Skin of body (tissue), 3 donors: ENCODE measurements around the gene USP15. TPM values are rescaled to one million over a fixed set of nuclear protein-coding genes. Genes with fewer than 3 reads are reported as not detected.
"Not testable (repeated sequence)": the region's sequence is repeated elsewhere in the genome, so short reads cannot be mapped to it uniquely, and the experiment has no call there.

ENCODE experiments used
- DNase-seq: peaks from one replicate; lab custom pipeline; 2025; lab: John Stamatoyannopoulos, UW
- small RNA-seq: library from RNA; depleted of rRNA; stranded (forward); fragments of <200 nt; gene quantifications from one replicate; pipeline ENCODE3, GENCODE V24; 2014; ENCODE audit warnings: low replicate concordance
- total RNA-seq: library from RNA; depleted of rRNA; stranded (reverse); fragments of >200 nt; gene quantifications from one replicate; pipeline ENCODE4 v1.2.3, GENCODE V29; 2014

USP15 gene
- total RNA-seq, 1 donor from 2014 or later: 96.3 TPM

DNA sequence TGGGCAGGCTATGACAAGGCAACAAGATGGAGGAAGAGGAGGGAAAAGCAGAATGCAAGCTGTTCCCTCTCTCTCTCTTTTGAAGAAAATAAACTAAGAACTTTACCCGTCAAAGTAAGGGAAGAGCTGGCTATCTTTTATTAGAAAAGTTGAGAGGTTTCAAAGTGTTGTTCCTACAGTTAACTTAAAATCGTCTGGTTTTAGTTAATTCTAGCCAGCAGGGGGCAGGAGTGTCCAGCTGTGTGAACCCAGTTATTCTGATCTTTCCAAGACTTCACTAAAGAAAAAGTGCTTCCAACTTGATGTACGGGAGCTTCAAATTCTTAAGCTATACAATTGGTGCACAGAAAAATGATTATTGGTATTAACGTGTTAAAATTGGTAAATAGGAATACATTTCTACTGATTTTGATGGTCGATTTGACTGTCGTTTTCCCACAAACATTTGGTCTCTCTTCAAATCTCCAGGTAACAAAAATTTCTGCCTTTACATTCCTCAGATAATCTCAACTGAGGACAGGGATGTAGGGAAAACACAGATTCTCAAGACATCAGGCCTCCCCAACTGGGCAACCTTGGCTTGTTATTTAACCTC, 178.0 kb downstream of the USP15 start:
- peak; percentile 17 for DNase-seq

DNA sequence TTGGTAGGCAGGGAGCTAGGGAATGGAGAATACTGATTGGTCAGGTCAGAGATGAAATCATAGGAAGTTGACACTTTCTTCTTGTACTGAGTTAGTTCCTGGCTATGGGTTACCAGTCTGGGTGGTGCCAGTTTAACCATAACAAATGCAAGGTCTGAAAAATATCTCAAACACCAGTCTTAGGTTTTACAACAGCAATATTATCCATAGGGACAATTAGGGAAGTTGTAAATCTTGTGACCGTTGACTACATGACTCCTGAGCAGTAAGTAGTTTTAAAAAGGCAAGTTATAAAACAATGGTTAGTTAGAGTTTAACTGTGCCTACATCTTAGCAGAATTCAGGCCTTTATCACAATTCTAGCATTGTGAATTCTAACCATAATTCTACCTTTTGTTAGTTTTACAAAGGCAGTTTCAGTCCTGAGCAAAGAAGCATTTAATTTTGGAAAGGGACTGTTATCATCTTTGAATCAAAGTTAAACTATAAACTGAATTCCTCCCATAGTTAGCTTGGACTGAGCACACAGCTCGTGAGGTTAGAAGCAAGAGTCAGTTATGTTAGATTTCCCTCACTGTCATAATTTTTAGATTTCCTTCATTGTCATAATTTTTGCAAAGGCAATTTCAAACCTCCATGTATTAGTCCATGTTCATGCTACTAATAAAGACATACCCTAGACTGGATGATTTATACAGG, 186.7 kb downstream of the USP15 start:
- no peak for DNase-seq

DNA sequence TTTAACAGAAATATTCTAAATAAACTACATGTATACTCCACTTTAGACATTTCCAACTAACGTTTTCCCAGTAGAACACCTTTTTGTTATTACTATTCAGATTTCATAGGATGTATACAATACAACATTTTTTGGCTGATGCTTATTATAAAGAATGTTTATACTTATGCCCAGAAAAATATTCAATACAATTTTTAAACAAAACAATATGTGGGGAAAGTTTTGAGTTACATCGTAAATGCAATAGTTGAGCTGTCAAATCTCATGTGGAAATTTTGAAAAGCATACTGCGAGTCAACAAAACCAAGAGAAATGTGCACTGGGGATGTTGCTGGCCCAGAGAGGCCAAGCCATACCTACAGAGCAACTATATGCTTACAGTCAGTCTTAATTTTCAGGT, 188.2 kb downstream of the USP15 start:
- DNase-seq: peak; percentile 65

DNA sequence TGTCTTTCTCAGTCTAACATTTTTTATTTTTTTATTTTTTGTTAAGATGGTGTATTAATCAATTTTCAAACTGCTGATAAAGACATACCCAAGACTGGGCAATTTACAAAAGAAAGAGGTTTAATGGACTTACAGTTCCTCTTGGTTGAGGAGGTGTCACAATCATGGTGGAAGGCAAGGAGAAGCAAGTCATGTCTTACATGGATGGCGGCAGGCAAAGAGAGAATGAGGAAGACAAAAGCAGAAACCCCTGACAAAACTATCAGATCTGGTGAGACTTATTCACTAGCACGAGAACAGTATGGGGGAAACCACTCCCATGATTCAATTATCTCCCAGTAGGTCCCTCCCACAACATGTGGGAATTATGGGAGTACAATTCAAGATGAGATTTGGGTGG, 195.2 kb downstream of the USP15 start:
- DNase-seq: not testable (repeated sequence)

DNA sequence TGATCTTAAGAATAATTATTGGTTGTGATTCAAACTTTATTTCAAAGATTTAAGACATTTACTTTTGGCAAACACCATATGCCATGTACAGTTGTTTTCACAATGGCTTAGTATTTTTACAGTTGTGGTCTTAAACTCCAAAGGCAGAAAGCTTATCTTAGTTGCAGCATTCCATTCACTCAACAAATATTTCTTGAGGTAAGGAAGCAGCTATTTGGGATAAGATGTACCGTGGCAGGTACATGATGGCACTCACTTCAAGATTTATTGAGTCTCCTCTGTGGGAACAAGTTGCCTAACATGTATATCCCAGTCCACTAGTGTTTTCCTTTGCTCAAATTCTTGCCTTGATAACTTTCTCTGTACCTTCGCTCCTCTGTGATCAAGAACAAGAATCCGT, 198.4 kb downstream of the USP15 start:
- DNase-seq: no peak

DNA sequence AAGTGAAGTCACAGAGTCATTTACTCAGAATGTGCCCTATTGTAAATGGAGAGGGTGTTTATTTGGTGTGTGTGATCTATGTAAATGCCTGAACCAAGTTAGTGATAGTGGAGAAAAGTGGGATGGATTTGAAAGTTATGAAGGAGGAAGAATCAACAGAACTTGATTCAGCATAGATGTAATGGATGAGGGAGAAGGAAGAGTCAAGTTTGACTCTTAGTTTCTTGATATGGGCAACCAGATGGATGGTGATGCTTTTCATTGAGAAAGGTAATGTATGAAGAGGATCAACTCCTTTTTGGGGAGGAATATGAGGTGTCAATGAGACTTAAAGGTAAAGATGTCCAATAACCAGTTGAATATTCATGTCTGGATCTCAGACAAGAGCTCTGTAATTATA, 199.8 kb downstream of the USP15 start:
- no peak for DNase-seq

DNA sequence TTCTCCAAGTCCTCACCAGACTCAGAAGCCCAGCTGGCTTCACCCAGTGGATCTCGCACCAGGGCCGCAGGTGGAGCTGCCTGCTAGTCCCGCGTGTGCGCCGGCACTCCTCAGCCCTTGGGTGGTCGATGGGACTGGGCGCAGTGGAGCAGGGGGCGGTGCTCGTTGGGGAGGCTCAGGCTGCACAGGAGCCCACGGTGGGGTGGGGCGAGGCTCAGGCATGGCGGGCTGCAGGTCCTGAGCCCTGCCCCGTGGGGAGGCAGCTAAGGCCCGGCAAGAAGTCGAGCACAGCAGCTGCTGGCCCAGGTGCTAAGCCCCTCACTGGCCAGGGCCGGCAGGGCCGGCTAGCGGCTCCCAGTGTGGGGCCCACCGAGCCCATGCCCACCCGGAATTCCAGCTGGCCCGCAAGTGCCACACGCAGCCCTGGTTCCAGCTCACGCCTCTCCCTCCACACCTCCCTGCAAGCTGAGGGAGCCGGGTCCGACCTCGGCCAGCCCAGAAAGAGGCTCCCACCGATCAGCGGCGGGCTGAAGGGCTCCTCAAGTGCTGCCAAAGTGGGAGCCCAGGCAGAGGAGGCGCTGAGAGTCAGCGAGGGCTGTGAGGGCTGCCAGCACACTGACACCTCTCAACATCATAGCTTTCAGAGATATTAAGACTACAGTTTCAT, 201.1 kb downstream of the USP15 start:
- not testable (repeated sequence) for DNase-seq

DNA sequence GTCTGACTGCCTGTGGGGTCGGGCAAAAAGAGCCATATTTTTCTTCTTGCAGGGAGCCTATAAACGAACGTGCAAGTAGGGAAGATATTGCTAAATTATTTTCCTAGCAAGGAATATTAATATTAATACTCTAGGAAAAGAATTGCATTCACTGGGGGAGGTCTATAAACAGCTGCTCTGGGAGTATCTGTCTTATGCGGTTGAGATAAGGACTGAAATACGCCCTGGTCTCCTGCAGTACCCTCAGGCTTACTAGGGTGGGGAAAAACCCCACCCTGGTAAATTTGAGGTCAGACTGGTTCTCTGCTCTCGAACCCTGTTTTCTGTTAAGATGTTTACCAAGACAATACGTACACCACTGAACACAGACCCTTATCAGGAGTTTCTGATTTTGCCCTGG, 203.0 kb downstream of the USP15 start:
- DNase-seq: not testable (repeated sequence)

Small RNAs within 50 kb of the gene (small RNA-seq; reads per million reads assigned to genes)
- gene RF00017 (not detected), gene RNU6-595P (not detected)

Other genes starting within 250 kb of the USP15 start
- 128 TPM for gene MON2, start 206.4 kb downstream of the USP15 start, total RNA-seq